IPS-18a (cell line): ENCODE measurements around the gene TSACC.

ENCODE experiments used
- H3K27ac ChIP-seq: one replicate; pipeline ENCODE4 v1.5.1; 2013; ENCODE audit warnings: low read length
- H3K27me3 ChIP-seq: one replicate; pipeline ENCODE4 v1.6.1; 2013; ENCODE audit warnings: mild to moderate bottlenecking, low read length; ENCODE audit not compliant: control insufficient read depth, insufficient read depth
- H3K36me3 ChIP-seq: one replicate; pipeline ENCODE4 v1.6.1; 2013; ENCODE audit warnings: low read depth, low read length; ENCODE audit not compliant: control insufficient read depth
- H3K4me1 ChIP-seq: one replicate; pipeline ENCODE4 v1.6.1; 2013; ENCODE audit warnings: low read depth, low read length; ENCODE audit not compliant: control insufficient read depth
- H3K4me3 ChIP-seq: one replicate; pipeline ENCODE4 v1.5.1; 2013; ENCODE audit warnings: low read length
- H3K9ac ChIP-seq: one replicate; pipeline ENCODE4 v1.6.1; 2013; ENCODE audit warnings: mild to moderate bottlenecking, low read length, moderate library complexity
- H3K9me3 ChIP-seq: one replicate; pipeline ENCODE4 v1.6.1; 2013; ENCODE audit warnings: low read depth, low read length; ENCODE audit not compliant: control insufficient read depth

TSACC gene

DNA sequence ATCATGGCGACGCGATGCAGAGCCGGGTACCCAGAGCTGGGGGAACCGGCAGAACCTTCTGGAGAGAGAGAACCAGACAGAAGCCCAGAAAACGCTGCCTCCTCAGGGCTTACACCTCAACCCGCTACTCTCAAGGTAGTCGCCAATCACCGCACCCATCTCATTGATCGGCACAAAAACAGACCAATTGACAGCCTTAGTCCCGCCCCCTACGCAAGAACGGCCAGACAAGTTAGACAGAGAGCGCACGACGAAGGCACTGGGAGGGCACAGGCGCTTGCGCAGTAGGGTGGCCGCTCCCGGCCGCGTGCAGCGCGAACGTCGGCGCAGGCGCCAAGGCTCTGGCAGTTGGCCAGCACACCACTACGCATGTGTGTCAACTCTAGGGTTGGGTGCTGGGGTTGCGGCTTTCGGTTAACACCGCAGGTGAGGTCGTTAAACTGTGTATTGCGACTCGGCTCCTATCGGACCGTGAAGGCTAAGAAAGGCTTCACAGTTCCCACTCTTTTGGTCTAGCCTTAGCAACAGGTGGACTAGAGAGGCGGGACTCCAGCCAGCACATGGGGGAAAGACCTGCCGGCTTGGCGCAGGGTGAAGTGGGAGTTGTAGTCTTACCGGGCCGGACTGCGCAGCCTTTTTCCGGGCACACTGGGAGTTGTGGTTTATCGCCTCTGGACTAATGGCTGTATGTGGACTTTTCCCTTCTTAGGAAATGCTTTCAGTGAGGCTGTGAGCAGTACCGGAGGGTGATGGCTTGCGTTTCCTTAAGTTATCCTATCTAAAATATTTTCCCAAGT lies at the start of gene TSACC, which contains the start of gene CCT3:
TSS of gene TSACC (plus strand) at position 347 of the 797 bp plus-strand sequence. CDS start 1,232 bp downstream, outside the sequence.
TSS of gene CCT3 (minus strand) at position 113 of the 797 bp plus-strand sequence. CDS start at position 5, 108 bp downstream.
- Histone ChIP-seq H3K4me3 (peak within 1 kb of the TSS; percentile 99), H3K27me3 (no peaks in the 10 kb centered on the region), H3K9me3 (no peaks in the 10 kb centered on the region), H3K36me3 (peaks cover 23% of the 10 kb centered on the region), H3K9ac (peak within 1 kb of the TSS; percentile 93), H3K27ac (peak within 1 kb of the TSS; percentile 89), H3K4me1 (no peaks in the 10 kb centered on the region)

DNA sequence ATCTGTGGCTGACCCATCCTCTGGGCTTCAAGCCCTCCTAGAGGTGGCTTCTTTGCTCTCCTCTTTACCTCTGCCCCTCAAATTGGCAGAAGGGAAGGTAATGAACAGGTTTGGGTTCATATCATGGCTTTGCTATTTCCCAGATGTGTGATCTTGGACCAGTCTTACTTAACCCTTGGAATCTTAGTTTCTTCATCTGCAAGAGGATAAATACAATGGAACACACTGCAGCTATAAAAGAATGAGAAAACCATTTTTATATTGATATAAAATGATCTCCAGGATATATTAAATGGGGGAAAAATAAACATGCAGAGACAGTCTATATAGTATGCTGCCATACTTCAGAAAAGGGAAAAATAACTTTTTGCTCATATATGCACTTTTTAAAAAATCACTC lies 48.5 kb upstream of the TSACC start:
- no peaks in the 10 kb centered on the region for H3K9me3 ChIP-seq
- H3K4me3 ChIP-seq, result no peak overlapping the region
- H3K9ac ChIP-seq, result no peak overlapping the region
- H3K27me3 ChIP-seq, result no peaks in the 10 kb centered on the region
- H3K36me3 ChIP-seq, result no peaks in the 10 kb centered on the region
- H3K4me1 ChIP-seq, result no peaks in the 10 kb centered on the region
- H3K27ac ChIP-seq, result no peak overlapping the region

DNA sequence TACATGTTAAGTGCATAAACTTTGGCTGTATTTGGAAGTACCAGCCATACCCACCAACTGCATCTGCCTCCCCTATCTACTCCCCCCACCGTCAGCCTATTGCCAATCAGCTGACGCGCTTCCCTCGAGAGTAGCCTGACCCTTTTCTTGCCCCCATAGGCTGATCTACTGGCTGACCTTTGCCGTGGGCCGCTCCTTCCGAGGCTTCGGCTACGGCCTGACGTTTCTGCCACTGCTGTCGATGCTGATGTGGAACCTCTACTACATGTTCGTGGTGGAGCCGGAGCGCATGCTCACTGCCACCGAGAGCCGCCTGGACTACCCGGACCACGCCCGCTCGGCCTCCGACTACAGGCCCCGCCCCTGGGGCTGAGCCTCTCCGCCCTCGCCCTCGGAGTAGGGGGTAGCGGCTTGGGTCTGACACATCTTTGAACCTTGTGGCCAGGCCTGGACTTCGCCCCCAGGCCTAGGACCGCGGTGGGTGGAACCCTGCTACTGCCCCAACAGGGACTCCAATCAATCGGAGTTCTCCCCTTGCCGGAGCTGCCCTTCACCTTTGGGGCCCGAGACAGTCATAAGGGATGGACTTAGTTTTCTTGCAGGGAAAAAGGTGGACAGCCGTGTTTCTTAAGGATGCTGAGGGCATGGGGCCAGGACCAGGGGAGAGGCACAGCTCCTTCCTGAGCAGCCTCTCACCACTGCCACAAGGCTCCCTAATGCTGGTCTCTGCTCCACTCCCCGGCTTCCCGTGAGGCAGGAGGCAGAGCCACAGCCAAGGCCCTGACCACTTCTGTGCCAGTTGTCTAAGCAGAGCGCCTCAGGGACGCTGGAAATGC lies 46.9 kb upstream of the TSACC start:
- no peaks in the 10 kb centered on the region for H3K36me3 ChIP-seq
- peak overlapping the region; percentile 43 for H3K9ac ChIP-seq
- H3K4me1 ChIP-seq, result no peaks in the 10 kb centered on the region
- no peaks in the 10 kb centered on the region for H3K9me3 ChIP-seq
- H3K4me3 ChIP-seq, result peak overlapping the region; percentile 68
- no peak overlapping the region for H3K27ac ChIP-seq
- H3K27me3 ChIP-seq, result no peaks in the 10 kb centered on the region

DNA sequence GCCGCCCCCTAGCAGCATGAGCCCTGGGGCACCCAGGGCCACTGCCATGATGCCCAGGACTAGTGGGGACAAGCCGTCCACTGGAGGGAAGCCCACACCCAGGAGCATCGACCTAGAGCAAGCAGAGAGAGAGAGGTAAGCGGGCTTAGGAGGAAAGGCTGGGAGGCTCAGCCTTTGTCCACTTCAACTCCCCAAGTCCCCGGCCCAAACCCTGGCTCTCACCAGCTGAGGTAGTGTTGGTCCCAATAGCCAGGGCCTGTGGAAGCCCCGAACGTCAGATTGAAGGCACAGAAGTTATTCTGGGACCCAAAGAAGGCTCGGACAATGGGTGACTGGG lies 45.3 kb upstream of the TSACC start:
- Histone ChIP-seq H3K4me1 (no peaks in the 10 kb centered on the region), H3K27ac (no peak overlapping the region), H3K9ac (no peak overlapping the region)

GRCh38 chr1:156293895-156294294 lies 44.4 kb upstream of the TSACC start:
- Histone ChIP-seq H3K9me3 (no peaks in the 10 kb centered on the region), H3K36me3 (no peaks in the 10 kb centered on the region), H3K4me1 (no peaks in the 10 kb centered on the region), H3K27ac (no peak overlapping the region), H3K27me3 (no peaks in the 10 kb centered on the region), H3K4me3 (no peak overlapping the region), H3K9ac (no peak overlapping the region)

More for the DNA sequence above, 45.3 kb upstream of the TSACC start:
- no peaks in the 10 kb centered on the region for H3K36me3 ChIP-seq
- H3K27me3 ChIP-seq, result no peaks in the 10 kb centered on the region
- H3K4me3 ChIP-seq, result no peak overlapping the region
- H3K9me3 ChIP-seq, result no peaks in the 10 kb centered on the region

DNA sequence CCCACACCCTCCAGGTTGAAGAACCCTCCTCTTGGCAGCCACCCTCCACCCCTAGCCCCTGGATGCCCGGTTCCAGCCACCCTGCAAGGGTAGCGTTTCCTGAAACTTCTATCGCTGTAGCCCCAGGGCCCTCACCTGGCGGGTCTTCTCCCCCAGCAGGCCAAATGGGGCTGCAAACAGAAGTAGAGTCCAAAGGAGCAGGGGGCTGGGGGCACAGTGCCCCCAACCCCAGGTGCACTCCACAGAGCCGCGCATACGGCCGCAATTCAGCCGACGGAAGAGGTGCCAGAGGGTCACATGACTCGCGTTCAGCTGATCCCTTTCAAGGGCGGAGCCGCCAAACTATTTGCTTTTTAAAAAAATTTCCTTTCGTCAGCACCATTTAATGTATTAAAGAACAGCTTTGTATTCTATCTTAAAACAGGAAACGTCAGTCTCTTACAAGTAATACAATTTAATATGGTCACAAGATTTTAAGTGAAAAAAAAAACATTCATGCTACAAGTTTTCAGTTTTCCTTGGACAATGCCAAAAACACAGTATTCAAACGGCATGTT lies 42.9 kb upstream of the TSACC start, which contains the start of gene GLMP:
TSS of gene GLMP (minus strand) at position 289 of the 557 bp plus-strand sequence. CDS start at position 255, 34 bp downstream.
- peak within 1 kb of the TSS; percentile 65 for H3K4me3 ChIP-seq
- no peaks in the 10 kb centered on the region for H3K9me3 ChIP-seq
- peak within 1 kb of the TSS; percentile 15 for H3K27ac ChIP-seq
- H3K27me3 ChIP-seq, result no peaks in the 10 kb centered on the region
- H3K9ac ChIP-seq, result peak within 1 kb of the TSS; percentile 46
- no peaks in the 10 kb centered on the region for H3K4me1 ChIP-seq
- H3K36me3 ChIP-seq, result no peaks in the 10 kb centered on the region

DNA sequence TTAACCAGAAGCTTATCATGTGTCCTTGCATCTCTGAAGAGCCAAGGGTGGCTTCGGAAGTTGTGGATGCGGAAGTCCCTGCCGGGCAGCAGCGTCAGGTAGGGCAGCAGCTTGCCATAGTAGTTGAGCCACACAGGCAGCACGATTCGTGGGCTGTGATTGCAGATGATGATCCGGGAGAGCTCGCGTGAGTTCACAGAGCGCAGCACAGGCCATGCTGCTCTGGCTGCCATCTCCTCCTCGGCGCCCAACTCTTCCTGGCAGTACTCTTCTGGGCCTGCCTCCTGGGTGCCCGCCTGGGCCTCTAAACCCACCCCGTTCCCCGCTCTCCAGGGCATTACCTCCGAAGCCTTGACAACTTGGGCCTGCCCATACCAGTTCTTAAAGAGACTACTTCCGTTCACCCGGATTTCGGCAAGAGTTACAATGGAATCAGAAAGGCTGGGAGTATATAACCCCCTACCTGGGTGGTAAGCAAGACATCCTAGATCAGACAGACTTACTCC lies 39.4 kb upstream of the TSACC start, which contains the start of gene VHLL:
TSS of gene VHLL (minus strand) at position 456 of the 506 bp plus-strand sequence. CDS start at position 338, 118 bp downstream.
- H3K27me3 ChIP-seq, result no peaks in the 10 kb centered on the region
- H3K9ac ChIP-seq, result no peak within 1 kb of the TSS
- H3K36me3 ChIP-seq, result peaks cover under 1% of the 10 kb centered on the region
- H3K4me3 ChIP-seq, result no peak within 1 kb of the TSS
- H3K27ac ChIP-seq, result no peak within 1 kb of the TSS
- no peaks in the 10 kb centered on the region for H3K9me3 ChIP-seq
- no peaks in the 10 kb centered on the region for H3K4me1 ChIP-seq

- H3K36me3 ChIP-seq, result peaks cover 13% of the 10 kb centered on the region
- H3K4me1 ChIP-seq, result no peaks in the 10 kb centered on the region
- no peak overlapping the region for H3K27ac ChIP-seq
- no peak overlapping the region for H3K4me3 ChIP-seq
- no peaks in the 10 kb centered on the region for H3K9me3 ChIP-seq
- no peak overlapping the region for H3K9ac ChIP-seq
- no peaks in the 10 kb centered on the region for H3K27me3 ChIP-seq
Observed at GRCh38 chr1:156303241-156303640, 35.1 kb upstream of the TSACC start.

DNA sequence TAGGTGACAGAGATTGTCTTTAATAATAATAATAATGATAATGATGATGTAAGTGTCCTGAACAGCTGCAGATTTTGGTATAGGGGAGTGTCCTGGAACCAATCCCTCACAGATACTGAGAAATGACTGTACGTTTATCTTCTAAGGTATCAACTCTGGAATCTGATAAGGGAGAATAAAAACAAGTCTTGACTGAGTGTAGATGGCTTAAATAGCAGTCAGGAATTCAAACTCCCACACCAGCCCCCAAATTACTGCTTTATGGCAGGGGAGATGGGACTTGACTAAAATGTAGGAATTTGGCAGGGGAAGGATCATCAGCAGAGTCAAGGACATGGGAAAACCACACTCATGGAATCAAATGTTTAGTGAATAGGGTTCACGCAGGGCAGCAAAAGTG lies 33.1 kb upstream of the TSACC start:
- Histone ChIP-seq H3K9me3 (no peaks in the 10 kb centered on the region), H3K36me3 (peaks cover 33% of the 10 kb centered on the region), H3K4me1 (no peaks in the 10 kb centered on the region), H3K27ac (no peak overlapping the region), H3K27me3 (no peaks in the 10 kb centered on the region), H3K9ac (no peak overlapping the region), H3K4me3 (no peak overlapping the region)

- Histone ChIP-seq H3K9ac (no peak overlapping the region), H3K36me3 (peaks cover 59% of the 10 kb centered on the region), H3K4me3 (no peak overlapping the region), H3K4me1 (no peaks in the 10 kb centered on the region), H3K9me3 (no peaks in the 10 kb centered on the region), H3K27ac (no peak overlapping the region), H3K27me3 (no peaks in the 10 kb centered on the region)
Observed at GRCh38 chr1:156308078-156308477, 30.2 kb upstream of the TSACC start.

GRCh38 chr1:156310962-156311361 lies 27.4 kb upstream of the TSACC start:
- Histone ChIP-seq H3K27me3 (no peaks in the 10 kb centered on the region), H3K9ac (no peak overlapping the region), H3K27ac (no peak overlapping the region), H3K4me1 (no peaks in the 10 kb centered on the region), H3K4me3 (no peak overlapping the region), H3K9me3 (no peaks in the 10 kb centered on the region), H3K36me3 (peaks cover 77% of the 10 kb centered on the region)
